ENCODE data around the gene DLGAP4. TPM values are rescaled to one million over a fixed set of nuclear protein-coding genes. Genes with fewer than 3 reads are reported as not detected.

DLGAP4 gene
- total RNA-seq, 5 donors from 2014 or later (not counting 1 experiment from before 2014, with no cell fraction given): 36.4 to 54.4 (median 43.9) TPM

- Histone ChIP-seq H3K36me3 (ENCODE audit: control insufficient read depth in 2 of 2, extremely low read depth in 1 of 2, insufficient read depth in 1 of 2, low read length in 1 of 2) (peaks cover 0 to under 1% of the 10 kb centered on the region in 2 donors), H3K27me3 (replicated peaks in 1 of 2; ENCODE audit: control insufficient read depth in 2 of 2, extremely low read depth in 1 of 2, insufficient read depth in 2 of 2, low read length in 1 of 2) (no peaks in the 10 kb centered on the region), H3K27ac (ENCODE audit: low read length) (no peak overlapping the region), H3K4me3 (ENCODE audit: control insufficient read depth in 1 of 2, extremely low read depth in 1 of 2, low read length in 1 of 2) (no peak overlapping the region), H3K9me3 (no peaks in the 10 kb centered on the region), H3K4me1 (ENCODE audit: control insufficient read depth in 1 of 2, extremely low read depth in 1 of 2, insufficient read depth in 2 of 2, low read length in 2 of 2) (peaks cover 0 to 11% of the 10 kb centered on the region in 2 experiments)
- ChIA-PET POLR2A (no interaction called here), CTCF (no interaction called here)
- 56% methylated on average over 3 of the region's 7 CpGs for WGBS (ENCODE audit: insufficient coverage)
- H3K27ac Mint-ChIP-seq: no peak overlapping the region
- H3K36me3 Mint-ChIP-seq: peaks cover 7% of the 10 kb centered on the region
- no peaks in the 10 kb centered on the region for H3K27me3 Mint-ChIP-seq
- no peaks in the 10 kb centered on the region for H3K9me3 Mint-ChIP-seq
- ATAC-seq (replicated peaks in 1 of 4) (no peak), DNase-seq (no peak)
- no peak overlapping the region for H3K4me3 Mint-ChIP-seq
- peaks cover 49 to 59% (median 51%) of the 10 kb centered on the region in 3 donors for H3K4me1 Mint-ChIP-seq
Measured at GRCh38 chr20:36478137-36478905, 172.2 kb downstream of the DLGAP4 start.

GRCh38 chr20:36479938-36480337, 173.8 kb downstream of the DLGAP4 start:
- H3K27me3 Mint-ChIP-seq: no peaks in the 10 kb centered on the region
- Histone ChIP-seq H3K36me3 (ENCODE audit: control insufficient read depth in 2 of 2, extremely low read depth in 1 of 2, insufficient read depth in 1 of 2, low read length in 1 of 2) (peaks cover 0 to 3% of the 10 kb centered on the region in 2 donors), H3K4me3 (ENCODE audit: control insufficient read depth in 1 of 2, extremely low read depth in 1 of 2, low read length in 1 of 2) (no peak overlapping the region), H3K9me3 (no peaks in the 10 kb centered on the region), H3K27me3 (replicated peaks in 1 of 2; ENCODE audit: control insufficient read depth in 2 of 2, extremely low read depth in 1 of 2, insufficient read depth in 2 of 2, low read length in 1 of 2) (no peaks in the 10 kb centered on the region), H3K4me1 (ENCODE audit: control insufficient read depth in 1 of 2, extremely low read depth in 1 of 2, insufficient read depth in 2 of 2, low read length in 2 of 2) (peaks cover 0 to 12% of the 10 kb centered on the region in 2 experiments), H3K27ac (ENCODE audit: low read length) (no peak overlapping the region)
- no peak for DNase-seq
- 100% methylated on average over 1 of the region's 2 CpGs for WGBS (ENCODE audit: insufficient coverage)
- ChIA-PET CTCF (no interaction called here), POLR2A (interaction anchor here in 1 of 2 donors (1.1 kb wide), 1 partner anchor 109 kb away, joined by 9 read pairs; no protein-coding TSS in a partner anchor)
- ATAC-seq (replicated peaks in 1 of 4): no peak
- peaks cover 7% of the 10 kb centered on the region for H3K36me3 Mint-ChIP-seq
- H3K4me1 Mint-ChIP-seq: peaks cover 34 to 45% (median 37%) of the 10 kb centered on the region in 3 donors
- no peaks in the 10 kb centered on the region for H3K9me3 Mint-ChIP-seq
- H3K27ac Mint-ChIP-seq: no peak overlapping the region
- no peak overlapping the region for H3K4me3 Mint-ChIP-seq

- peaks cover 0 to 12% of the 10 kb centered on the region in 2 experiments for H3K4me1 ChIP-seq (ENCODE audit: control insufficient read depth in 1 of 2, extremely low read depth in 1 of 2, insufficient read depth in 2 of 2, low read length in 2 of 2)
- H3K27ac Mint-ChIP-seq: no peak overlapping the region
- peaks cover 34 to 45% (median 37%) of the 10 kb centered on the region in 3 donors for H3K4me1 Mint-ChIP-seq
- H3K27me3 ChIP-seq (replicated peaks in 1 of 2; ENCODE audit: control insufficient read depth in 2 of 2, extremely low read depth in 1 of 2, insufficient read depth in 2 of 2, low read length in 1 of 2): no peaks in the 10 kb centered on the region
- H3K27me3 Mint-ChIP-seq: no peaks in the 10 kb centered on the region
- no peak overlapping the region for H3K4me3 Mint-ChIP-seq
- ChIA-PET CTCF (interaction anchor here in 1 of 2 donors (0.6 kb wide), 1 partner anchor 282 kb away, joined by 5 read pairs; no protein-coding TSS in a partner anchor), POLR2A (interaction anchor here (0.6 to 1.1 kb wide), 2 partner anchors 108 to 720 kb away, joined by 3 to 9 read pairs; no protein-coding TSS in a partner anchor)
- DNase-seq (no peak), ATAC-seq (replicated peaks in 1 of 4) (no peak)
- H3K36me3 Mint-ChIP-seq: peaks cover 7% of the 10 kb centered on the region
- no peaks in the 10 kb centered on the region for H3K9me3 Mint-ChIP-seq
- H3K36me3 ChIP-seq (ENCODE audit: control insufficient read depth in 2 of 2, extremely low read depth in 1 of 2, insufficient read depth in 1 of 2, low read length in 1 of 2): peaks cover 0 to 3% of the 10 kb centered on the region in 2 donors
- H3K4me3 ChIP-seq (ENCODE audit: control insufficient read depth in 1 of 2, extremely low read depth in 1 of 2, low read length in 1 of 2): no peak overlapping the region
- 100% methylated on average over 1 of the region's 5 CpGs for WGBS (ENCODE audit: insufficient coverage)
- no peak overlapping the region for H3K27ac ChIP-seq (ENCODE audit: low read length)
- no peaks in the 10 kb centered on the region for H3K9me3 ChIP-seq
Measured at GRCh38 chr20:36480456-36481048, 174.4 kb downstream of the DLGAP4 start.

GRCh38 chr20:36481380-36482043, 175.4 kb downstream of the DLGAP4 start:
- POLR2A ChIA-PET: no interaction called here
- H3K9me3 ChIP-seq: no peaks in the 10 kb centered on the region
- ATAC-seq (replicated peaks in 1 of 4) (no peak), DNase-seq (no peak)
- WGBS (ENCODE audit: insufficient coverage): 96% methylated on average over 9 of the region's 9 CpGs
- no peaks in the 10 kb centered on the region for H3K27me3 ChIP-seq (replicated peaks in 1 of 2; ENCODE audit: control insufficient read depth in 2 of 2, extremely low read depth in 1 of 2, insufficient read depth in 2 of 2, low read length in 1 of 2)
- H3K4me1 ChIP-seq (ENCODE audit: control insufficient read depth in 1 of 2, extremely low read depth in 1 of 2, insufficient read depth in 2 of 2, low read length in 2 of 2): peaks cover 0 to 12% of the 10 kb centered on the region in 2 experiments
- peaks cover 37 to 52% (median 38%) of the 10 kb centered on the region in 3 donors for H3K4me1 Mint-ChIP-seq
- H3K36me3 Mint-ChIP-seq: peaks cover 7% of the 10 kb centered on the region
- H3K4me3 ChIP-seq (ENCODE audit: control insufficient read depth in 1 of 2, extremely low read depth in 1 of 2, low read length in 1 of 2): no peak overlapping the region
- H3K27ac Mint-ChIP-seq: no peak overlapping the region
- no peak overlapping the region for H3K4me3 Mint-ChIP-seq
- no peaks in the 10 kb centered on the region for H3K27me3 Mint-ChIP-seq
- H3K9me3 Mint-ChIP-seq: no peaks in the 10 kb centered on the region
- CTCF ChIA-PET: no interaction called here
- H3K36me3 ChIP-seq (ENCODE audit: control insufficient read depth in 2 of 2, extremely low read depth in 1 of 2, insufficient read depth in 1 of 2, low read length in 1 of 2): peaks cover 0 to 3% of the 10 kb centered on the region in 2 donors
- no peak overlapping the region for H3K27ac ChIP-seq (ENCODE audit: low read length)

GRCh38 chr20:36482044-36482473, 175.9 kb downstream of the DLGAP4 start:
- ChIA-PET CTCF (no interaction called here), POLR2A (interaction anchor here in 1 of 2 donors (0.6 kb wide), 1 partner anchor 1214 kb away, joined by 3 read pairs; no protein-coding TSS in a partner anchor)
- peaks cover 38 to 56% (median 40%) of the 10 kb centered on the region in 3 donors for H3K4me1 Mint-ChIP-seq

GRCh38 chr20:36483209-36483918, 177.2 kb downstream of the DLGAP4 start:
- H3K36me3 ChIP-seq (ENCODE audit: control insufficient read depth in 2 of 2, extremely low read depth in 1 of 2, insufficient read depth in 1 of 2, low read length in 1 of 2): peaks cover 0 to 3% of the 10 kb centered on the region in 2 donors
- peaks cover 2% of the 10 kb centered on the region for H3K36me3 Mint-ChIP-seq
- H3K27me3 ChIP-seq (replicated peaks in 1 of 2; ENCODE audit: control insufficient read depth in 2 of 2, extremely low read depth in 1 of 2, insufficient read depth in 2 of 2, low read length in 1 of 2): no peaks in the 10 kb centered on the region
- no peaks in the 10 kb centered on the region for H3K9me3 Mint-ChIP-seq
- CTCF ChIA-PET: no interaction called here
- no peak for DNase-seq
- peak overlapping the region in 1 of 2 donors; percentile 43 for H3K27ac Mint-ChIP-seq
- WGBS (ENCODE audit: insufficient coverage): 93% methylated on average over 3 of the region's 5 CpGs
- no peak overlapping the region for H3K4me3 Mint-ChIP-seq
- H3K27me3 Mint-ChIP-seq: no peaks in the 10 kb centered on the region
- POLR2A ChIA-PET: no interaction called here
- H3K4me3 ChIP-seq (ENCODE audit: control insufficient read depth in 1 of 2, extremely low read depth in 1 of 2, low read length in 1 of 2): no peak overlapping the region
- no peak overlapping the region for H3K27ac ChIP-seq (ENCODE audit: low read length)
- H3K4me1 ChIP-seq (ENCODE audit: control insufficient read depth in 1 of 2, extremely low read depth in 1 of 2, insufficient read depth in 2 of 2, low read length in 2 of 2): peaks cover 0 to 15% of the 10 kb centered on the region in 2 experiments
- no peak for ATAC-seq (replicated peaks in 1 of 4)
- no peaks in the 10 kb centered on the region for H3K9me3 ChIP-seq
- H3K4me1 Mint-ChIP-seq: peaks cover 33 to 57% (median 38%) of the 10 kb centered on the region in 3 donors

More at GRCh38 chr20:36482044-36482473, 175.9 kb downstream of the DLGAP4 start:
- Mint-ChIP-seq H3K27ac (no peak overlapping the region), H3K9me3 (no peaks in the 10 kb centered on the region), H3K36me3 (peaks cover 7% of the 10 kb centered on the region), H3K27me3 (no peaks in the 10 kb centered on the region), H3K4me3 (no peak overlapping the region)
- DNase-seq (no peak), ATAC-seq (replicated peaks in 1 of 4) (no peak)
- 95% methylated on average over 5 of the region's 8 CpGs for WGBS (ENCODE audit: insufficient coverage)
- Histone ChIP-seq H3K27ac (ENCODE audit: low read length) (no peak overlapping the region), H3K4me3 (ENCODE audit: control insufficient read depth in 1 of 2, extremely low read depth in 1 of 2, low read length in 1 of 2) (no peak overlapping the region), H3K4me1 (ENCODE audit: control insufficient read depth in 1 of 2, extremely low read depth in 1 of 2, insufficient read depth in 2 of 2, low read length in 2 of 2) (peaks cover 0 to 12% of the 10 kb centered on the region in 2 experiments), H3K36me3 (ENCODE audit: control insufficient read depth in 2 of 2, extremely low read depth in 1 of 2, insufficient read depth in 1 of 2, low read length in 1 of 2) (peaks cover 0 to 3% of the 10 kb centered on the region in 2 donors), H3K27me3 (replicated peaks in 1 of 2; ENCODE audit: control insufficient read depth in 2 of 2, extremely low read depth in 1 of 2, insufficient read depth in 2 of 2, low read length in 1 of 2) (no peaks in the 10 kb centered on the region), H3K9me3 (no peaks in the 10 kb centered on the region)
